Measurements from ENCODE around the gene RNF152. TPM values are rescaled to one million over a fixed set of nuclear protein-coding genes. Genes with fewer than 3 reads are reported as not detected.

The RNF152 gene
- total and polyA plus RNA-seq, 7 donors, result 7.1 to 27.3 (median 11.5) TPM

- intact Hi-C loops (cut with DNase I), result no loop called here
- TF ChIP-seq CTCF (IDR thresholded peaks at IDR 0.05) (no peak), POLR2AphosphoS5 (IDR thresholded peaks at IDR 0.05) (no peak), POLR2A (IDR thresholded peaks at IDR 0.05) (no peak), EP300 (IDR thresholded peaks at IDR 0.05) (no peak)
- H3K27ac ChIP-seq, result no peak overlapping the region
- H3K27me3 ChIP-seq, result no peaks in the 10 kb centered on the region
- DNase-seq, result no peak
- H3K9me3 ChIP-seq, result no peaks in the 10 kb centered on the region
- H3K4me1 ChIP-seq, result no peaks in the 10 kb centered on the region
- H3K4me3 ChIP-seq, result no peak overlapping the region
- no peaks in the 10 kb centered on the region for H3K36me3 ChIP-seq
These were observed 130.9 kb downstream of the RNF152 start for GRCh38 chr18:61761875-61762274.

All from sigmoid colon (tissue), 7 donors.